Right renal cortex interstitium (tissue), 3 donors: Measurements from ENCODE around the gene RFT1. TPM values are rescaled to one million over a fixed set of nuclear protein-coding genes. Genes with fewer than 3 reads are reported as not detected.

ENCODE experiments used
- DNase-seq, 3 donors: peaks; one replicate each; pipeline ENCODE4 v3.0.0-alpha.2; 2013; ENCODE audit warnings: low read depth in 3 of 3, low spot score in 2 of 3
- polyA plus RNA-seq, 3 donors: library from polyadenylated mRNA; unstranded; fragments of 120-200 nt; gene quantifications; one replicate each; pipeline ENCODE4 v1.2.1, GENCODE V29; 2013; ENCODE audit not compliant: insufficient read length in 3 of 3

RFT1 gene
- polyA plus RNA-seq, 3 donors = 24.7 to 28.6 (median 27.6) TPM

- DNase-seq = no peak
These were observed 91.4 kb downstream of the RFT1 start for GRCh38 chr3:53038679-53039375.

Other genes starting within 250 kb of the RFT1 start
- gene STIMATE, start 232.9 kb downstream of the RFT1 start, polyA plus RNA-seq = 10 to 100 TPM; 14.7 to 15.8 (median 15.2) TPM
- gene SFMBT1, start 84.4 kb downstream of the RFT1 start, polyA plus RNA-seq = 10 to 100 TPM in 2 of 3 donors, 1 to 10 TPM in 1; 8.7 to 11.6 (median 11.0) TPM
- gene PRKCD, start 30.8 kb upstream of the RFT1 start, polyA plus RNA-seq = 10 to 100 TPM; 21.1 to 23.9 (median 22.6) TPM
- gene TKT, start 125.6 kb upstream of the RFT1 start, polyA plus RNA-seq = 100 to 1,000 TPM in 1 of 3 donors, 10 to 100 TPM in 2; 90.4 to 106 (median 91.9) TPM
- 10 to 100 TPM; 27.3 to 31.3 (median 28.4) TPM for gene DCP1A, start 217.1 kb upstream of the RFT1 start, polyA plus RNA-seq